HuH-7 (cell line): ENCODE data around the gene ZMYND8.
"Not testable (repeated sequence)": the region's sequence is repeated elsewhere in the genome, so short reads cannot be mapped to it uniquely, and the experiment has no call there.

ENCODE experiments used
- DNase-seq: peaks from one replicate; pipeline ENCODE4 v3.0.0; 2011; ENCODE audit warnings: low spot score

Gene ZMYND8

GRCh38 chr20:47356526-47357295 is at the start of gene ZMYND8:
ZMYND8 (minus strand) TSS chr20:47356699; CDS start chr20:47356670, 29 bp downstream.
- DNase-seq: peak; percentile 97

GRCh38 chr20:47405775-47406325 is 49.4 kb upstream of the ZMYND8 start:
- no peak for DNase-seq

- DNase-seq: no peak
Observed at GRCh38 chr20:47400685-47401084, 44.2 kb upstream of the ZMYND8 start.

GRCh38 chr20:47397652-47398301 is 41.3 kb upstream of the ZMYND8 start:
- DNase-seq: no peak

- DNase-seq: no peak
Observed at GRCh38 chr20:47396762-47397476, 40.4 kb upstream of the ZMYND8 start.

- DNase-seq: not testable (repeated sequence)
Observed at GRCh38 chr20:47393796-47394514, 37.5 kb upstream of the ZMYND8 start.

- no peak for DNase-seq
Observed at GRCh38 chr20:47392721-47393073, 36.2 kb upstream of the ZMYND8 start.

GRCh38 chr20:47392015-47392720 is 35.7 kb upstream of the ZMYND8 start:
- no peak for DNase-seq

GRCh38 chr20:47391276-47392010 is 34.9 kb upstream of the ZMYND8 start:
- DNase-seq: no peak

- no peak for DNase-seq
Observed at GRCh38 chr20:47389867-47390347, 33.4 kb upstream of the ZMYND8 start.

GRCh38 chr20:47385968-47386367 is 29.5 kb upstream of the ZMYND8 start:
- not testable (repeated sequence) for DNase-seq

GRCh38 chr20:47382746-47383415 is 26.4 kb upstream of the ZMYND8 start:
- DNase-seq: no peak

GRCh38 chr20:47380481-47380880 is 24.0 kb upstream of the ZMYND8 start:
- no peak for DNase-seq

- DNase-seq: no peak
Observed at GRCh38 chr20:47379433-47380150, 23.1 kb upstream of the ZMYND8 start.

- DNase-seq: no peak
Observed at GRCh38 chr20:47377122-47377722, 20.7 kb upstream of the ZMYND8 start.

- not testable (repeated sequence) for DNase-seq
Observed at GRCh38 chr20:47376096-47376643, 19.7 kb upstream of the ZMYND8 start.

- not testable (repeated sequence) for DNase-seq
Observed at GRCh38 chr20:47374121-47374520, 17.6 kb upstream of the ZMYND8 start.

- no peak for DNase-seq
Observed at GRCh38 chr20:47373206-47373733, 16.8 kb upstream of the ZMYND8 start.
